ENCODE measurements around the gene ATP5IF1.

DNA sequence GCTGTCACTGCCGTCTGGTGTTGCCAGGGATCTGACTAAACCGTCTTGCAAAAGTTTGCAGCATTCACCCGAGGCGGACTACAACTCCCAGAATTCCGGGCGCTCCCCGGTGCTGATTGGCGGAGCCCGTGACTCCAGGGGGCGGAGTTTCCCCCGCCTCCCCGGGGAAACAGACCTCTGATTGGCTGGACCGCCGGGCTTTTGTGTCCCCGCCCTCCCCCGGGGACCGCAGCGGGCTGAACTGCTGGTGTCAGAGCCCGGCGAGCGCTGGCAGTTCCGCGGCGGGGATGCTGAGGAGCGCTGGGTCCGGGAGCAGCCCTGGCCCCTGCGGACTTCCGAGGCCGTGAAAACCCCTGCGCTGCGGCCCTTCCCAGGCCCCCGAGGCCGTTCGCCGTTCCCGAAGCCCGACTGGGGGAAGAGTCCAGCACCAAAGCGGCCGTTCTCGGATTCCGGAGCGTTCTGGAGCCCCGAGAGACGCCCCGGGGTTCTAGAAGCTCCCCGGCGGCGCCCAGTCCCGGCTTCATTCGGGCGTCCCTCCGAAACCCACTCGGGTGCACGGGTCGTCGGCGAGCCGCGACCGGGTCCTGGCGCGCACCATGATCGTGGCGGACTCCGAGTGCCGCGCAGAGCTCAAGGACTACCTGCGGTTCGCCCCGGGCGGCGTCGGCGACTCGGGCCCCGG is 23.5 kb downstream of the ATP5IF1 start, which contains the start of gene SESN2:
- TF ChIP-seq GATA3 (IDR thresholded peaks at IDR 0.05; ENCODE audit: low read depth, low read length) (no peak), GATA2 (IDR thresholded peaks at IDR 0.05; ENCODE audit: low read depth, low read length) (no peak; the same call in 1 of the 2 replicates)
